ENCODE results near the gene SREBF1.

SREBF1 gene

DNA sequence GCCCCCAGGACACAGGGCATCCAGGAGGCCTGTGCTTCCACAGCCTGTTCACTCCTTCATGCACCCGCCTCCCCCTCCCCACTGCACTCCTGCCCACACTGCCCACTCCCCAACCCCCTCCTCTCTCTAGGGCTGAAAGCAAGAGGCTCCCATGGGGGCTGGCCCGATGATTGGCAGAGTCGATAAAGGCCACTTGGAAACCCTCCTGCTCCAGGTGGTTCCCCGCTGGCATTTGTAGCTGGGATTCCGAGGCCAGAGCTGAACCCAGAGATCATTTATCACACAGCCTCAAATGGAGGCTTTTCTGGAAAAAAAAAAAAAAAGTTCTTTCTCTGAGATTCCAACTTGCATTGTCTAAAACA is 74.1 kb downstream of the SREBF1 start:
- Histone ChIP-seq H3K27me3 (ENCODE audit: insufficient read depth, low read length, poor library complexity, severe bottlenecking) (no peaks in the 10 kb centered on the region), H2AFZ (ENCODE audit: low read length) (no peak overlapping the region), H3K4me1 (ENCODE audit: insufficient read depth, low read length, poor library complexity, severe bottlenecking) (peaks cover 98% of the 10 kb centered on the region), H3K4me2 (ENCODE audit: low read depth, low read length, poor library complexity, severe bottlenecking) (peak overlapping the region; percentile 78), H4K20me1 (ENCODE audit: insufficient read depth, low read length, poor library complexity, severe bottlenecking) (peaks cover 8% of the 10 kb centered on the region), H3K9me2 (replicated peaks; ENCODE audit: low read depth, low read length) (no peaks in the 10 kb centered on the region), H3K36me3 (ENCODE audit: insufficient read depth, low read length) (peaks cover 23% of the 10 kb centered on the region; the same call in 1 of the 2 replicates), H3F3A (ENCODE audit: low read depth) (peaks cover 28% of the 10 kb centered on the region), H3K9ac (ENCODE audit: low read depth, low read length, poor library complexity, severe bottlenecking) (peak overlapping the region; percentile 61), H3K9me3 (ENCODE audit: insufficient read depth, low read depth, low read length) (no peaks in the 10 kb centered on the region), H3K79me2 (ENCODE audit: insufficient read depth, low read length) (peaks cover 85% of the 10 kb centered on the region), H3K4me3 (ENCODE audit: low read length, poor library complexity, severe bottlenecking) (peak overlapping the region; percentile 43)
- TF ChIP-seq, protein P1, sequence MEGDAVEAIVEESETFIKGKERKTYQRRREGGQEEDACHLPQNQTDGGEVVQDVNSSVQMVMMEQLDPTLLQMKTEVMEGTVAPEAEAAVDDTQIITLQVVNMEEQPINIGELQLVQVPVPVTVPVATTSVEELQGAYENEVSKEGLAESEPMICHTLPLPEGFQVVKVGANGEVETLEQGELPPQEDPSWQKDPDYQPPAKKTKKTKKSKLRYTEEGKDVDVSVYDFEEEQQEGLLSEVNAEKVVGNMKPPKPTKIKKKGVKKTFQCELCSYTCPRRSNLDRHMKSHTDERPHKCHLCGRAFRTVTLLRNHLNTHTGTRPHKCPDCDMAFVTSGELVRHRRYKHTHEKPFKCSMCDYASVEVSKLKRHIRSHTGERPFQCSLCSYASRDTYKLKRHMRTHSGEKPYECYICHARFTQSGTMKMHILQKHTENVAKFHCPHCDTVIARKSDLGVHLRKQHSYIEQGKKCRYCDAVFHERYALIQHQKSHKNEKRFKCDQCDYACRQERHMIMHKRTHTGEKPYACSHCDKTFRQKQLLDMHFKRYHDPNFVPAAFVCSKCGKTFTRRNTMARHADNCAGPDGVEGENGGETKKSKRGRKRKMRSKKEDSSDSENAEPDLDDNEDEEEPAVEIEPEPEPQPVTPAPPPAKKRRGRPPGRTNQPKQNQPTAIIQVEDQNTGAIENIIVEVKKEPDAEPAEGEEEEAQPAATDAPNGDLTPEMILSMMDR (conservative IDR thresholded peaks at IDR 0.05; ENCODE audit: low read length), result no peak
- no peak for TF ChIP-seq EZH2phosphoT487 (IDR thresholded peaks at IDR 0.05; ENCODE audit: borderline replicate concordance)
